Breast epithelium (tissue), 3 donors: Measurements from ENCODE around the gene TNFRSF12A.

Experiments
- CTCF ChIP-seq, 3 donors: fragments of 450-650 bp; IDR thresholded peaks; one replicate each; pipeline ENCODE4 v1.5.1; 2016 to 2017; ENCODE audit warnings: antibody characterized with exemption in 3 of 3, mild to moderate bottlenecking in 3 of 3, moderate library complexity in 3 of 3
- POLR2AphosphoS5 ChIP-seq, 3 donors: sonication (generic); formaldehyde crosslinking; IDR thresholded peaks; one replicate each; pipeline ENCODE4 v1.6.1; 2017; ENCODE audit warnings: antibody characterized with exemption in 3 of 3

- TF ChIP-seq CTCF (IDR thresholded peaks at IDR 0.05) (no peak), POLR2AphosphoS5 (IDR thresholded peaks at IDR 0.05) (peak; percentile 79 to 88 (median 85))
Measured at GRCh38 chr16:2980227-2981176, 39.7 kb upstream of the TNFRSF12A start, which contains the start of gene PKMYT1.
